GM11168 (cell line): ENCODE data around the gene AP2A2.

Experiments
- in situ Hi-C: fragments of 300-500 bp; cut with MboI; formaldehyde crosslinking; loops from one replicate; pipeline ENCODE4 v1.12.0; 2022; ENCODE audit warnings: low sequenced_read_pairs; ENCODE audit not compliant: unreplicated experiment

The AP2A2 gene

DNA sequence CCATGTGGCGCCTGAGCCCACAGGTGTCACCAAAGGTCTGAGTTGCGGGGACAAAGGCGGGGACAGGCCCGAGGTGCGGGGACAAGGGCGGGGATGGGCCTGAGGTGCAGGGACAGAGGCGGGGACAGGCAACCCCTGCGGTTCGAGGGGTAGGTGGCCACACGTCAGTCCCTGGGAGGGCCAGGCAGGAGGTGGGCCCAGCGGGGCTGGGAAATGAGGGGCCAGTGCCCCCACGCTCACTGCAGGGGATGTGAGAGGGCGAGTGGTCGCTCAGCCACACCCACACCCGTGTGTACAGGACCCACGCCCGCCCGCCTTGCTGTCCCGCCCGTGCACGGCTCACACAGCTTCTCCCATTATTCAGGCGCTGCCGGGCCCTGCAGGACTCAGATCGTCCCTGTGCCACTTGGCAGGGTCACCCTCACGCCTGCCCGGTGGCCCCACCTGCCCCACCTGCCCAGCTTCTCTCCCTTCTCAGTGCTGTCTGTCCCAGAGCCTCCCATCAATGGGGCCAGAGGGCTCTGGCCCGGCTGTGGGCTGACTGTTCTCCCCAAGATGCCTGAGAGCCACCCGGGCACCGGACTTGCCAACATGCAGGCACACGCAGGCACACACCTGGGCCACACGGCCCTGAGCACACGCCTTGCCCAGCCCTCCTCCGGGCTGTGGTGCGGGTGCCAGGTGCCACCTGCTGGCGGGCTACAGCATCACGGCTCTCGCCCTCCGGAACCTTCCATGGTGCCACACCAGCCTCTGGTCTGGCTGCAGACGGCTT is 125.1 kb downstream of the AP2A2 start:
- in situ Hi-C loops, result loop anchor here (10.0 kb wide), 1 partner anchor 206 kb away; the partner anchor contains the start of genes POLR2L and TSPAN4

DNA sequence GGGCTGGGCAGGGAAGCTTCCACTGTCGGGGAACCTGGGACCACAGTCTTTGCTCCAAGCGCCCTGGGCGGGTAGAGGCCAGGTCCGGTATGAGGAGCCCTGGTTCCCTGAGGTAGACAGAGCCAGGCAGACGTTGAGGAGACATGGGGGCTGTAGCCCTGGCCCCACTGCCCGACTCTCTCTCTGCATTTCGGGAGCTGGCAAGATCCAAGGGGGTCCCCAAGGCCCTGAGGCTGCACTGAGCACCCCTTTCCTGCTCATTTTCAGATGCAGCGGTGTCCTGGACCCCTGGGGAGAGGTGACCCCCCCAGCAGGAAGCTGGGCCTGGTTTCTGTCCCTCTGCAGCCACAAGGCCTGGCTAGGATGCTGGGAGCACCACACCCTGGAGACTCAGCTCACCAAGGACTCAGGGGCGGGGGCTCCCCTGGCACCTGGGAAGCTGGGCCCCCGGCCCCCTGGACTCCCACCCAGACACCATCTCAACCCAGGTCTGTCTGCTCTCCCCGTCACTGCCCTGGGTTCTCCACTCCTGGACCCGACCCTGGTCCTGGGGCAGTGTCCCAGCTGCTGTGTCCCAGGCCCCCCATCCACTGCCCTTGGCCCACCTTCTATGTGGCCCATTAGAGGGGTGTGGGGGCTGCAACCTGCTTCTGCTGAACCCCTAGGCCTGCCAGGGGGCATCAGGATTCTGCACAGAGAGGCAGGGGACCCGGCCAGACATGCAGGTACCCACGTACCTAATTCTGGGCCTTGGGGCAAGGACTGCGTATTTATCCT is 125.9 kb downstream of the AP2A2 start:
- in situ Hi-C loops, result loop anchor here (10.0 kb wide), 1 partner anchor 207 kb away; the partner anchor contains the start of genes POLR2L and TSPAN4

DNA sequence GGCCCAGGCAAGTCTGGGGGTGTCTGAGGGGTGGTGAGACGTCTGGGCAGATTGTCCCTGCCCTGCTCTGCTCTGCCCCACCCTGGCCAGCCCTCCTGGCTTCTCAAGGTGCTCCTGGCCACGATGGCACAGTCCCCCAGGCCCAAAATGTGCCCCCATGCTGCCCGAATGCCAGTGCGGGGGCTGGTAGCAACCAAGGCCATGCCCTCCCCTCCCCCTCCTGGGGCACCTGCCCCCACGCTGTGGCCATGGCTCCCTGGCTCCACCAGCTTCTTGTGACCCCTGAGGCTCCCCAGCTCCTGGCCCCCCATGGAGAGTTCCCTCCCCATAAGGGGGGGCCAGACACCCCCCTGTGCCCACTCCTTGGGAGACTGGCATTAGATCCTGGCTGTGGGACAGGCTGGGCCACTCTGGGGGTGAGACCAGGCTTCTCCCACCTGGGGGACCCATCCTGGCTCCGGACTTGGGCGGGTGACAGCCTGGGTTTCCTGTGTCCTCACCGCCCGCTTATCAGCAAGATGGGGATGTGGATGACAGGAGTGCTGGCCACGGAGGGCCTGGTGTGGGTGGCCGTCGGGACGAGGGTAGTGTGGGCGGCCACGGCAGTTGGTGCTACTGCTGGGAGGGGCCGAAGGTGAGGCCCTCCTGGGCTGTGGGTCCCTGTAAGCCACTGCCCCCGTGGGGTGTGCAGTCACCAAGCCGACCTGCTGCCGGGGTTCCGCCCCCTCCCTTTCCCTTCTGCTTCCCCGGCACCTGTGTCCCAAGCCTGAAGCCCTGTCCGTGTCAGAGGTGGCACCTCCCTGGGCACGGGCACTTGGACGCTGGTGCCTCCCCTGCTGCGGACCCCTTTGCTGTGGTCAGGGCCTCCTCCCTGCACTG is 126.7 kb downstream of the AP2A2 start:
- in situ Hi-C loops, result loop anchor here (10.0 kb wide), 1 partner anchor 208 kb away; the partner anchor contains the start of genes POLR2L and TSPAN4

DNA sequence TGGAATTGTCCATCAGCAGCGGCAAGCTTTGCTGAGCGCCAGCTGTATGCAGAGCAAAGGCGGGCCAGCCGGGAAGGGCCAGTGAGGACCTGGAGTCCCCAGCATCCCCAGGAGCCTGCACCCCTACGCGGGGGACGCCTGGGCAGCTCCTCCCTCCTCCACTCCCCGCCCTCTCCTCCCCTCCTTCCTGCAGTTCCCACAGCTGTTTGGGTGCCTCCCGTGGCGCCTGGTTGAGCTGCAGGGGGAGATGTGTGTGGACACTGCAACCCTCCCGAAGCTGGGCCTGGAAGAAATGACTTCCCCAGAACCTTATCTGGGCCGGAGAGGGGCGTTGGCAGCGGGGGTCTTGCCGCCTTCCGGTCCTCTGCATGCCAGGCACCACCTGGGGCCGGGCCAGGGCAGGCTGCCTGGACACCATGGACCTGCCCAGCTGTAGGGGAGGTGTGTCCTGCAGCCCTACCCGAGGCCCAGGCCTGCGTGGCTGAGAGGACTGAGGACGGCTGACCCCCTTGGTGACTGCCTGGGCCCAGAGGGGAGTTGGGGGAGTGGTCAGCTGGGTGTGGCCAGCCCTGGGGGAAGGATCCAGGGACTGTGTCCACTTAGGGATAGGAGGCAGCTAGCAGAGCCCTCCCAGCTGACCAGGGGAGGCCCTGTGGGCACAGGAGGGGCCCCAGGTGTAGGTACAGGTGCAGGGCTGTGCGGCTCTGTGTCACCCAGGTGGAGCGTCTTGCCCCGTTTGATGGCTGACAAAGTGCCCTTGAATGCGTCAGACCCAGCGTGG is 127.6 kb downstream of the AP2A2 start:
- in situ Hi-C loops, result loop anchor here (10.0 kb wide), 1 partner anchor 209 kb away; the partner anchor contains the start of genes POLR2L and TSPAN4

DNA sequence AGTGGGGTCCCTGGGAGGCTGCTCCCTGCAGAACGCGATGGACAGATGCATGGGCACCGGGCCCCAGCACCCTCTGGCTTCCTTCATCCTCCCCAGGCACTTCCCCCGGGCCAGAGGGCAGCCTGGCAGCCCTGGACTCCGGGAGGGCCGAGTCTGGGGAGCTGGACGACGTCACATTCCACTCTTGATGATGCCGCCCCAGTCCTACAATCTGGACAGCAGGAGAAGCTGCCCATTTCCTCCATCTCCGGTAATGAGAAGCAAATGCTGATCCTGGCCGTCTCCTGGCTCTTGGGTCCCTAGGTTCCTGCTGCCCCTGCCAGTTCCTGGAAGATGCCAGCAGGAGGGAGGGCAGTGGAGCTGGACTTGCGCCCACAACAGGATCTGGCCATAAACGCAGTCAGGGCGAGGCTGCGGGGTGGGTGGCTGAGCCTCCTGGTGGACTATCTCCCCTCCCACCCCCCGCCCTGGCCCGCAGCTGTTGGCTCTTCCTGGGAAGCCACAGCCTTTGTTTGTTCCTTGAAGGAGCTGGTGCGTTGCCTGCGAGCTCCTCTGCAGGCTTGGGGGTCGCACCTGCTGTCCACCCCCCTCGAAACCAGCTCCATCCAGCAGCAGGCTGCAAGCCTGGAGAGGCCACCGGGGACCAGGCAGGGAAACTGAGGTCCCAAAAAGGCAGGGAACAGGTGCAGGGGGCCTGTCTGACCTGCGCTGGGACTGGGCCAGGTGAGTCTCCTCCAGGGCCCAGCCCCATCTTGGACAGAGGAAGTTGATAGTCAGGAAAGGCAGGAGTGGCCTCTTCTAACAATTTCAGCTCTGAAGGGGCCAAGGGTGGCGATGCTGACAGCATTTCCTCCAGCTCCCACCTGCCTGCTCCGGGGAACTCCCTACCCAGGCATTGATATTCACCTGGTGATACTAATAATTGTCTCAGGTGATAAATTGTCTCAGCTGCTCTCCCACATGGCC is 128.8 kb downstream of the AP2A2 start:
- in situ Hi-C loops, result loop anchor here (10.0 kb wide), 1 partner anchor 210 kb away; the partner anchor contains the start of genes POLR2L and TSPAN4

DNA sequence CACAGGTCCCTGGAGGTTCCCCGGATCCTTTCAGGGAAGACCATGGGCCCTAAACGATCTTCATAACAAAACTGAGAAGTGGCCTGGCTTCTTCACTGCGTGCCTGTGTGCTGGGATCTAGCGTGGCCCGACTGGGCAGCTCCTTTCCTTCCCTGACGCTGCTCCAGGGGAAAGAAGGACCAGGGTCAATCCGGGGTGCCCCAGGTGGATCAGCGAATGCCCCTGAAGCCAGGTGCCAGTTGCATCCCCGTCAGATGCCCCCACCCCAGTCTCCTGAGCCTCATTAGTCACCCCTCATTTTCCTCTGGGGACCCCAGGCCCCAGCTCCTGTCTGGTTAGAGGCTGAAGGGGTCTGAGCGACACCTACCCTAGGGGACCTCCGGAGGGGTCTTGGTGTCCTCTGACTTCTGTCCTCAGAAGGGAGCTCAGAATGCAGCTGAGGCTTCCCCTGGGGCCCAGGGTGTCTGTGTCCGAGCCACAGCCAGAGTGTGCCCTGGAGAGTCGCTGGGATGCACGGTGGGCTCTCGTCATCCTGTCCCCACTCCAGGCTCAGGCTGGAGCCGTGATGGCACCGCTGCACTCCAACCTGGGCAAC is 129.5 kb downstream of the AP2A2 start:
- in situ Hi-C loops, result loop anchor here (10.0 kb wide), 1 partner anchor 210 kb away; the partner anchor contains the start of genes POLR2L and TSPAN4

DNA sequence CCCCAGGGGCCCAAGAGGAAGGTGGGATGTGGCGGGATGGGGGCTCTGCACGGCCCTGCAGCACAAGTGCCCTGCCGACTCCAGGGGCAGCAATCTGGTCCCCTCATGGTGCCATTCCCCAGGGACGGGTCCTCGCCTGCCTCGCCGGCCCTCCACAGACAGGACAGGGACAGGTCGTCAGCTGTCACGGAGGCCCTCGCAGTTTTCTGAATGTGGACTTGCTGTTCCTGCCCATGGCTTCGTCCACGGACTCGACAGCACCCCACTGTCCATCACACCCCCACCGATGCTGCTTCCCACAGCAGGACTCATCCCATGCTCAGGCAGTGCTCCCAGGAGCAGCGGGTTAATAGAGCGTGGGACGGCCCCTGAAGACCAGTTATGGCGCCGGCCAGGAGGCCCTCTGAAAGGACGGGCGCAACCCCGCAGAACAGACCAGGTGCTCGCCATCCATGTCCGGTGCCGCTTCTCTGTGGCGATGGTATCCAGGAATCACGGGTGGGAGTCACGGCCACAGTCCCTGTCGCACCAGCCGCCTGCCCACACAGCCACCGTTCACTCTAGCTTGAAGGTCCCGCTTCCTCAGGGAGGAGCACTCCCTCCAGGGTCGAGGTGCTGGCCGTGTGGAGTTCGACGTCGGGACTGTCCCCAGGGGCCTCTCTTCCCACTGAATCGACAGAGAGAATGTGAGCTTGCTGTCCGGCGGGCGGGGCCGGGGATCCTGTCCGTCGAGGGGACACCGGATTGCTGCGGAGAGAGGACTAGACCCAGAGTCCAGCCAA is 130.5 kb downstream of the AP2A2 start:
- in situ Hi-C loops, result loop anchor here (10.0 kb wide), 1 partner anchor 211 kb away; the partner anchor contains the start of genes POLR2L and TSPAN4

DNA sequence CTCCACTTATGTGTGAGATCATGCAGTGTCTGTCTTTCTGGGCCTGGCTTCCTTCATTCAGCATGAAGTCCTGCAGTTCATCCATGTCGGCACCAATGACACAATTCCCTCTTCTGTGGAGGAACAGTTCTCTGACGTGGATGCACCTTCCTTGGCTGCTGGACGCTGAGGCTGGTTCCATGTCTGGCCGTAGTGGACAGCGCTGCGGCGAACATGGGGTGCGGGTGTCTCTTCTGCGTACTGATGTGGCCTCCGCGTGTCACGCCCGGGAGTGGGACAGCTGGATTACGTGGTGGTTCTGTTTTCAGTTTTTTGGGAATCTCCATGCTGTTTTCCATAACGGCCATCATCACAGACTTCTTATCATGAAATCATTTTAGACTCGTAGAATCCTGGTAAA is 132.1 kb downstream of the AP2A2 start:
- in situ Hi-C loops, result loop anchor here (10.0 kb wide), 1 partner anchor 213 kb away; the partner anchor contains the start of genes POLR2L and TSPAN4

DNA sequence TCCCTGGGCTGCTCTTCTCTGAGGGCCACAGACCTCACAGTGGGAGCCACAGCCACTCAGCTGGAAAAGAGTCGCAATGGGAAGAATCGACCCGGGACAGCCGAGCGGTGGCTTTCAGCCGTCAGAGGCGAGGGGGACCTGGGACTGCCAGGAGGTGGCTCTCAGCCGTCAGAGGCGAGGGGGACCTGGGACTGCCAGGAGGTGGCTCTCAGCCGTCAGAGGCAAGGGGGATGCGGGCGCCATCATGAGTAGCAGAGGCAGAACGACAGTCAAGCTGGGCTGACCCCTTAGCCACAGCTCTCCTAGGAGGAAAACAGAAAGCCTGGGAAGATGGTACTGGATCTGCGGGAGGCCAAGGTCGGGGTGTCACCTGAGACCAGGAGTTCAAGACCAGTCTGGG is 134.1 kb downstream of the AP2A2 start:
- in situ Hi-C loops, result loop anchor here (10.0 kb wide), 1 partner anchor 215 kb away; the partner anchor contains the start of genes POLR2L and TSPAN4

DNA sequence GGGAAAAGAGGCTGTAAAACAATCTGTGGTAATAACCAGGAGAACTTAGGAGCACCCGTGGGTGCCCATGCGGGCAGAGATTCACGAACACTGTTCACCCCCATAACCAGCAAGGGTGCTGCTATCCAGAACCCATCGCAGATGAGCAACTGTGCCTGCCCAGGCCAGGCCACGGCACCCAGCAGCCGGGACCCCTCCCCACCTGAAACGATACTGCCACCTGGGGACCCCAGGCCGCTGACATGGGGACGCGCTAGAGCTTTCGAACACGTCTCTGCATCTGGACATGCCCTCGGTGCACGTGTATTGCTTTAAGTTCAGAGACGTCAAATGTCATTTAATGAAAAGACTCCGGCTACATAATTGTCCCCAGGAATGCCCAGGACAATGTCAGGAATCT is 134.7 kb downstream of the AP2A2 start:
- in situ Hi-C loops, result no loop called here

DNA sequence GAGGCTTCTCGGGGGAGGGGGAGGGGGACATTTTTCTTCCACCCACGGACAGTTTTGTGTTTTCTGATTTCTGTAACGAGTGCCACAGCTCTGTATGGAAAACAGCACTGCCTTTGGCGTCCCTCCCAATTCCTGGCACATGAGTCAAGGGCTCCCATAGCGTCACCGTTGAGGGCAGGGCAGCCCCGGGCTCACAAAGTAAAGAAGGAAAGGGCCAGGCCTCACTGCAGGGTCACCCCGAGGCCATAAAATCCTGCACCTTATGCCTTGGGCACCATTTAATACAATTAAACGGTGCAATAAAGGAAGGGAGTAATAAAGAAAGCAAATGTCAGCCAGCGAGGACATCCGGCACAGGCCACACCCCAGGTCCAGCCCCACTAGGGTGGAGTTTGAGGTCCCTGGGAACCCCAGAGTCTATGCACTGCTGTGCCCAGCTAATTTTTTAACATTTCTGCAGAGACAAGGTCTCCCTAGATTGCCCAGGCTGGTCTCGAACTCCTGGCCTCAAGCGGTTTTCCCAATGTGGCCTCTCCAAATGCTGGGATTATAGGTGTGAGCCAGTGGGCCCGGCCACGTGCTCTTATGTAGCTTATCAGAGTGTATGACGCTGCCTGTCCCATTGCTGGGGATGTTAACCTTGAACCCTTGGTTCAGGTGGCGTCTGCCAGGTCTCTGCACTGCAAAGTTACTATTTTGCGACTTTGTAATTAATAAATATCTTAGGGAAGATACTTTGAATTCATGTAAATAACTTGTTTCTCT is 135.4 kb downstream of the AP2A2 start:
- in situ Hi-C loops, result no loop called here
